ENCODE results near the gene TMEM272. TPM values are rescaled to one million over a fixed set of nuclear protein-coding genes. Genes with fewer than 3 reads are reported as not detected.

Gene TMEM272
- total RNA-seq, 4 donors from 2014 or later: not detected

GRCh38 chr13:51820016-51820597 lies 24.9 kb downstream of the TMEM272 start:
- WGBS, 2 donors (ENCODE audit: low coverage in 1 of 2): 83 to 86% methylated on average over 3 to 4 of the region's 4 CpGs
- intact Hi-C loops (cut with DNase I; ENCODE audit: low total_unique reads) (no loop called here), in situ Hi-C loops (cut with MboI; ENCODE audit: low pct_ligation_motif_present in 1 of 4, low pct_unique_long_range_greater_than_20kb in 1 of 4, low sequenced_read_pairs in 3 of 4) (loop anchor here in 1 of 4 donors (25.0 kb wide), 2 partner anchors 317 to 617 kb away; partner anchors contain the start of gene NEK5)
- no peak overlapping the region for H3K27ac ChIP-seq
- DNase-seq: no peak
- no peaks in the 10 kb centered on the region for H3K27me3 ChIP-seq
- no peak for TF ChIP-seq CTCF (IDR thresholded peaks at IDR 0.05)
- TF ChIP-seq POLR2AphosphoS5 (IDR thresholded peaks at IDR 0.05): no peak
- no peak for TF ChIP-seq POLR2A (IDR thresholded peaks at IDR 0.05)
- no peak for TF ChIP-seq EP300 (IDR thresholded peaks at IDR 0.05; ENCODE audit: low read depth)
- peaks cover 5 to 12% (median 6%) of the 10 kb centered on the region in 4 donors for H3K4me1 ChIP-seq
- no peaks in the 10 kb centered on the region for H3K9me3 ChIP-seq
- no peak overlapping the region for H3K4me3 ChIP-seq
- H3K36me3 ChIP-seq: no peaks in the 10 kb centered on the region

- no peak overlapping the region for H3K4me3 ChIP-seq
- H3K4me1 ChIP-seq: peaks cover 5 to 13% (median 10%) of the 10 kb centered on the region in 4 donors
- H3K36me3 ChIP-seq: no peaks in the 10 kb centered on the region
- H3K9me3 ChIP-seq: no peaks in the 10 kb centered on the region
- DNase-seq: no peak
- in situ Hi-C loops (cut with MboI; ENCODE audit: low pct_ligation_motif_present in 1 of 4, low pct_unique_long_range_greater_than_20kb in 1 of 4, low sequenced_read_pairs in 3 of 4): loop anchor here in 1 of 4 donors (25.0 kb wide), 2 partner anchors 318 to 618 kb away; partner anchors contain the start of gene NEK5
- TF ChIP-seq CTCF (IDR thresholded peaks at IDR 0.05) (no peak), POLR2A (IDR thresholded peaks at IDR 0.05) (no peak), EP300 (IDR thresholded peaks at IDR 0.05; ENCODE audit: low read depth) (no peak), POLR2AphosphoS5 (IDR thresholded peaks at IDR 0.05) (no peak)
- WGBS, 2 donors (ENCODE audit: low coverage in 1 of 2): 85% methylated on average over 3 of the region's 3 CpGs; no CpG with 5 or more reads in 1 of the 2 donors
- intact Hi-C loops (cut with DNase I; ENCODE audit: low total_unique reads): no loop called here
- no peaks in the 10 kb centered on the region for H3K27me3 ChIP-seq
- H3K27ac ChIP-seq: no peak overlapping the region
Observed at GRCh38 chr13:51819544-51819943, 25.4 kb downstream of the TMEM272 start.

- H3K9me3 ChIP-seq: no peaks in the 10 kb centered on the region
- H3K27ac ChIP-seq: no peak overlapping the region
- TF ChIP-seq POLR2AphosphoS5 (IDR thresholded peaks at IDR 0.05) (no peak), EP300 (IDR thresholded peaks at IDR 0.05; ENCODE audit: low read depth) (no peak), CTCF (IDR thresholded peaks at IDR 0.05) (no peak), POLR2A (IDR thresholded peaks at IDR 0.05) (no peak)
- 75% methylated on average over 9 of the region's 9 CpGs; no CpG with 5 or more reads in 1 of the 2 donors for WGBS, 2 donors (ENCODE audit: low coverage in 1 of 2)
- DNase-seq: no peak
- H3K27me3 ChIP-seq: no peaks in the 10 kb centered on the region
- intact Hi-C loops (cut with DNase I; ENCODE audit: low total_unique reads) (no loop called here), in situ Hi-C loops (cut with MboI; ENCODE audit: low pct_ligation_motif_present in 1 of 4, low pct_unique_long_range_greater_than_20kb in 1 of 4, low sequenced_read_pairs in 3 of 4) (loop anchor here in 1 of 4 donors (25.0 kb wide), 2 partner anchors 318 to 618 kb away; partner anchors contain the start of gene NEK5)
- H3K4me1 ChIP-seq: peaks cover 5 to 13% (median 10%) of the 10 kb centered on the region in 4 donors
- H3K4me3 ChIP-seq: no peak overlapping the region
- H3K36me3 ChIP-seq: no peaks in the 10 kb centered on the region
Observed at GRCh38 chr13:51818781-51819511, 26.0 kb downstream of the TMEM272 start.

GRCh38 chr13:51818276-51818675 lies 26.7 kb downstream of the TMEM272 start:
- in situ Hi-C loops (cut with MboI; ENCODE audit: low pct_ligation_motif_present in 1 of 4, low pct_unique_long_range_greater_than_20kb in 1 of 4, low sequenced_read_pairs in 3 of 4) (loop anchor here in 1 of 4 donors (25.0 kb wide), 2 partner anchors 319 to 619 kb away; partner anchors contain the start of gene NEK5), intact Hi-C loops (cut with DNase I; ENCODE audit: low total_unique reads) (no loop called here)
- Histone ChIP-seq H3K27me3 (no peaks in the 10 kb centered on the region), H3K4me1 (peaks cover 5 to 13% (median 10%) of the 10 kb centered on the region in 4 donors), H3K27ac (no peak overlapping the region), H3K4me3 (no peak overlapping the region), H3K9me3 (no peaks in the 10 kb centered on the region), H3K36me3 (no peaks in the 10 kb centered on the region)
- no peak for DNase-seq
- TF ChIP-seq CTCF (IDR thresholded peaks at IDR 0.05): no peak
- no peak for TF ChIP-seq EP300 (IDR thresholded peaks at IDR 0.05; ENCODE audit: low read depth)
- no peak for TF ChIP-seq POLR2A (IDR thresholded peaks at IDR 0.05)
- TF ChIP-seq POLR2AphosphoS5 (IDR thresholded peaks at IDR 0.05): no peak
- WGBS, 2 donors (ENCODE audit: low coverage in 1 of 2): 95 to 96% methylated on average over 4 of the region's 4 CpGs

All from transverse colon (tissue), 4 donors.